ENCODE data around the gene PPP1R13B.

The PPP1R13B gene

DNA sequence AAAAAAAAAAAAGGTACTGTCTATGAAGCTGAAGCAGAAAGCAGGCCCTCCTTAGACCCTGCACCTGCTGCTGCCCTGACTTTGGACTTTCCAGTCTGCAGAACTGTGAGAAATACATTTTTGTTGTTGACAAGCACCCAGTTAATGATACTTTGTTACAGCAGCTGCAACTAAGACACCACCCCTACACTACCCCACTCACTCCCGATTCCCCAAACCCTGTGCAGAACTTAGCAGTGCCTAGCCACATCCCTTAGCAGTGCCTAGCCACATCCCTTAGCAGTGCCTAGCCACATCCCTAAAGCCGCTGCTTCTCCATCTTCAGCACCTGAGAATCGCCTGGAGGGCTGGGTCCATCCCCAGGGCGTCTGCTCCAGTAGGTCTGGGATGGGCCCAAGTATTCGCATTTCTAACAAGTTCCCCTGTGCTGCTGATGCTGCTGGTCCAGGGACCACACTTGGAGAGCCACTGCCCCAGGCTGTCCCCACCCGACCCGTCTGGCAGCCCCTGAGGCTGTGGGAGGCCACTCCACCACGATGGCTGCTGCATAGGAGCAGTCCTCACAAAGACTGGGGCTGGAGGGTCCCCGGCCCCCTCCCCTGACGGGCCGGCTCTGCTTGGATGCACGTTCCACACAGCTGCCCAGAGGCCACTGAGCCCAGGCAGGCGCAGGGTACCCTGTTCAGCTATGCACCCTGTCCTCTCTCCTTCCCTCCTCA lies 10.8 kb upstream of the PPP1R13B start:
- Histone ChIP-seq H3K4me3 (replicated peaks; ENCODE audit: insufficient read depth, low read length) (no peak overlapping the region), H3K27me3 (ENCODE audit: insufficient read depth, poor library complexity, severe bottlenecking) (peaks cover 4% of the 10 kb centered on the region), H3K27ac (replicated peaks) (no peak overlapping the region)
- TF ChIP-seq SPI1 (IDR thresholded peaks at IDR 0.05; ENCODE audit: borderline replicate concordance, low read depth): no peak
- TF ChIP-seq GABPA (IDR thresholded peaks at IDR 0.05; ENCODE audit: low read depth): no peak
- TF ChIP-seq, protein P1, sequence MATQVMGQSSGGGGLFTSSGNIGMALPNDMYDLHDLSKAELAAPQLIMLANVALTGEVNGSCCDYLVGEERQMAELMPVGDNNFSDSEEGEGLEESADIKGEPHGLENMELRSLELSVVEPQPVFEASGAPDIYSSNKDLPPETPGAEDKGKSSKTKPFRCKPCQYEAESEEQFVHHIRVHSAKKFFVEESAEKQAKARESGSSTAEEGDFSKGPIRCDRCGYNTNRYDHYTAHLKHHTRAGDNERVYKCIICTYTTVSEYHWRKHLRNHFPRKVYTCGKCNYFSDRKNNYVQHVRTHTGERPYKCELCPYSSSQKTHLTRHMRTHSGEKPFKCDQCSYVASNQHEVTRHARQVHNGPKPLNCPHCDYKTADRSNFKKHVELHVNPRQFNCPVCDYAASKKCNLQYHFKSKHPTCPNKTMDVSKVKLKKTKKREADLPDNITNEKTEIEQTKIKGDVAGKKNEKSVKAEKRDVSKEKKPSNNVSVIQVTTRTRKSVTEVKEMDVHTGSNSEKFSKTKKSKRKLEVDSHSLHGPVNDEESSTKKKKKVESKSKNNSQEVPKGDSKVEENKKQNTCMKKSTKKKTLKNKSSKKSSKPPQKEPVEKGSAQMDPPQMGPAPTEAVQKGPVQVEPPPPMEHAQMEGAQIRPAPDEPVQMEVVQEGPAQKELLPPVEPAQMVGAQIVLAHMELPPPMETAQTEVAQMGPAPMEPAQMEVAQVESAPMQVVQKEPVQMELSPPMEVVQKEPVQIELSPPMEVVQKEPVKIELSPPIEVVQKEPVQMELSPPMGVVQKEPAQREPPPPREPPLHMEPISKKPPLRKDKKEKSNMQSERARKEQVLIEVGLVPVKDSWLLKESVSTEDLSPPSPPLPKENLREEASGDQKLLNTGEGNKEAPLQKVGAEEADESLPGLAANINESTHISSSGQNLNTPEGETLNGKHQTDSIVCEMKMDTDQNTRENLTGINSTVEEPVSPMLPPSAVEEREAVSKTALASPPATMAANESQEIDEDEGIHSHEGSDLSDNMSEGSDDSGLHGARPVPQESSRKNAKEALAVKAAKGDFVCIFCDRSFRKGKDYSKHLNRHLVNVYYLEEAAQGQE (IDR thresholded peaks at IDR 0.05; ENCODE audit: insufficient replicate concordance, low read depth): no peak
- TF ChIP-seq, protein P2, sequence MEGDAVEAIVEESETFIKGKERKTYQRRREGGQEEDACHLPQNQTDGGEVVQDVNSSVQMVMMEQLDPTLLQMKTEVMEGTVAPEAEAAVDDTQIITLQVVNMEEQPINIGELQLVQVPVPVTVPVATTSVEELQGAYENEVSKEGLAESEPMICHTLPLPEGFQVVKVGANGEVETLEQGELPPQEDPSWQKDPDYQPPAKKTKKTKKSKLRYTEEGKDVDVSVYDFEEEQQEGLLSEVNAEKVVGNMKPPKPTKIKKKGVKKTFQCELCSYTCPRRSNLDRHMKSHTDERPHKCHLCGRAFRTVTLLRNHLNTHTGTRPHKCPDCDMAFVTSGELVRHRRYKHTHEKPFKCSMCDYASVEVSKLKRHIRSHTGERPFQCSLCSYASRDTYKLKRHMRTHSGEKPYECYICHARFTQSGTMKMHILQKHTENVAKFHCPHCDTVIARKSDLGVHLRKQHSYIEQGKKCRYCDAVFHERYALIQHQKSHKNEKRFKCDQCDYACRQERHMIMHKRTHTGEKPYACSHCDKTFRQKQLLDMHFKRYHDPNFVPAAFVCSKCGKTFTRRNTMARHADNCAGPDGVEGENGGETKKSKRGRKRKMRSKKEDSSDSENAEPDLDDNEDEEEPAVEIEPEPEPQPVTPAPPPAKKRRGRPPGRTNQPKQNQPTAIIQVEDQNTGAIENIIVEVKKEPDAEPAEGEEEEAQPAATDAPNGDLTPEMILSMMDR (IDR thresholded peaks at IDR 0.05; ENCODE audit: insufficient read depth, low read length): no peak
- TF ChIP-seq POLR2AphosphoS5 (IDR thresholded peaks at IDR 0.05; ENCODE audit: low read depth): no peak
- no peak for DNase-seq (ENCODE audit: low read depth in 1 of 2, low spot score in 1 of 2)

DNA sequence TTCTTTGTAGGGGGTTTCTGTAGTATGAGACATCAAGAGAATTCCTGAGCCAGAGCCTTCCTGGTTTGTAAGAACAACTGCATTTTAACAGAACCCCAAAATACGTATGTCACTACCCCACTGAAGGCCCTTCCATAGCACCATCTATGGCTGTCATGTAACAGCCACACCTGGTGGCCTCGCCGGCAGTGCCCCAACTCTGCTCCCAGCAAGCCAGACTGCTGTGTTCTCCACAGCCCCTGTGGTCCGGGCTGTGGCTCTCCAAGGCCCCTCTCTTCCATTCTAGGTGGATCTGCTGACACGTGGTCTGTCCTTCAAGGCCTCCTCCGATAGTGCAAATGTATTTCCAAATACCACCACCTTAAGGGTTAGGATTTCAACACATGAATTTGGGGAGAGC lies 9.9 kb upstream of the PPP1R13B start:
- no peak overlapping the region for H3K4me3 ChIP-seq (replicated peaks; ENCODE audit: insufficient read depth, low read length)
- no peak overlapping the region for H3K27ac ChIP-seq (replicated peaks)
- peaks cover 4% of the 10 kb centered on the region for H3K27me3 ChIP-seq (ENCODE audit: insufficient read depth, poor library complexity, severe bottlenecking)
- DNase-seq (ENCODE audit: low read depth in 1 of 2, low spot score in 1 of 2): no peak
- TF ChIP-seq, protein P1 (IDR thresholded peaks at IDR 0.05; ENCODE audit: insufficient replicate concordance, low read depth): no peak
- TF ChIP-seq SPI1 (IDR thresholded peaks at IDR 0.05; ENCODE audit: borderline replicate concordance, low read depth): no peak
- TF ChIP-seq, protein P2 (IDR thresholded peaks at IDR 0.05; ENCODE audit: insufficient read depth, low read length): no peak
- no peak for TF ChIP-seq GABPA (IDR thresholded peaks at IDR 0.05; ENCODE audit: low read depth)
- no peak for TF ChIP-seq POLR2AphosphoS5 (IDR thresholded peaks at IDR 0.05; ENCODE audit: low read depth)

DNA sequence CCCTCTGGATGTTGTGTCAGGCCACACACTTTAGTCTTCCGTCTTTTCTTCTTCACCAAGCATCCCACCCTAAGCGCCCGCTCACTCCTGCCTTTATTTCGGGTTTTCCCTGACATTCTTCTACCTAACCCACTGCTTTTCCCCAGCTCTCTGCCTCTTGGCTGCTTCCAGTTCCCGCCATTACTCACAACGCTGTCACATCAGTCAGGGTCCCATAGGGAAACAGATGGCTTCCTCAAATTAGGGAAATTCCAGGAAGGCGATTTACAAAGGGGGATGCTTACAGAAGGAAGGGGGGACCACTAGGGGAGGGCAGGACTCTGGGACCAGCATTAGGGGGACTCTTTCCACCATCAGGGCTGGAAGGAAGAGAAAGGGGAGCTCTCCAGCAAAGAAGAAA lies 9.2 kb upstream of the PPP1R13B start:
- H3K27ac ChIP-seq (replicated peaks): no peak overlapping the region
- H3K4me3 ChIP-seq (replicated peaks; ENCODE audit: insufficient read depth, low read length): no peak overlapping the region
- H3K27me3 ChIP-seq (ENCODE audit: insufficient read depth, poor library complexity, severe bottlenecking): peaks cover 4% of the 10 kb centered on the region
- TF ChIP-seq, protein P2 (IDR thresholded peaks at IDR 0.05; ENCODE audit: insufficient read depth, low read length): no peak
- TF ChIP-seq SPI1 (IDR thresholded peaks at IDR 0.05; ENCODE audit: borderline replicate concordance, low read depth): no peak
- TF ChIP-seq, protein P1 (IDR thresholded peaks at IDR 0.05; ENCODE audit: insufficient replicate concordance, low read depth): no peak
- no peak for TF ChIP-seq GABPA (IDR thresholded peaks at IDR 0.05; ENCODE audit: low read depth)
- TF ChIP-seq POLR2AphosphoS5 (IDR thresholded peaks at IDR 0.05; ENCODE audit: low read depth): no peak
- no peak for DNase-seq (ENCODE audit: low read depth in 1 of 2, low spot score in 1 of 2)
